ENCODE measurements around the gene TPO.

The TPO gene

GRCh38 chr2:1582891-1583341 lies 169.7 kb downstream of the TPO start:
- DNase-seq (ENCODE audit: low spot score): no peak
- in situ Hi-C loops (cut with MboI; ENCODE audit: low sequenced_read_pairs, unreplicated experiment): no loop called here

DNA sequence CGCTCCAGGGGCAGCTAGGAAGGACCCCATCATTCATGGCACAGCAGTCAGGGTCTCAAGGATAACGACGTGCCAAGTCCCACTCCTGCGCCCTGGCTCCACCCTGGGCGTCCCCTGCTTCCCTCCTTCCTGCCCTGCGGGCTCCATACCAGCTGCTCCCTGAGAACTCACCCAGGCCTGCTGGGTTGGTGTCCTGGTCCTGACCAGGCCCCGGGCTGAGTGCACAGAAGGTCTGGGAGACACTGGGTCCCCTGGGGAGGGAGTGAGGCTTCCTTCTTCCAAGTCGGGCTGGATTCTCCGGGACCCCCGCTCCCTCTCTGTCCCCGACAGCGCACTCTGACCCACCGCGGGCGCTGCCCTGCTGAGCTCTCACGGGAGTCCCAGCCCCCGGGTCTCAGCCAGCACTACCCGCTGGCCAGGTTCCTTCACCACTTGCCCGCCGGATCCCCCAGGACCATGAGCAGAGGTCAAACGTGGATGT lies 170.8 kb downstream of the TPO start:
- no peak for TF ChIP-seq CTCF (IDR thresholded peaks at IDR 0.05; ENCODE audit: borderline replicate concordance, control extremely low read depth, extremely low read depth, insufficient read depth, missing control alignments)
- in situ Hi-C loops (cut with MboI; ENCODE audit: low sequenced_read_pairs, unreplicated experiment): no loop called here
- no peak for DNase-seq (ENCODE audit: low spot score)

More at GRCh38 chr2:1582891-1583341, 169.7 kb downstream of the TPO start:
- no peak for TF ChIP-seq CTCF (IDR thresholded peaks at IDR 0.05; ENCODE audit: borderline replicate concordance, control extremely low read depth, extremely low read depth, insufficient read depth, missing control alignments)

- no peak for DNase-seq (ENCODE audit: low spot score)
- in situ Hi-C loops (cut with MboI; ENCODE audit: low sequenced_read_pairs, unreplicated experiment): no loop called here
- TF ChIP-seq CTCF (IDR thresholded peaks at IDR 0.05; ENCODE audit: borderline replicate concordance, control extremely low read depth, extremely low read depth, insufficient read depth, missing control alignments): no peak
Observed at GRCh38 chr2:1584691-1585485, 171.6 kb downstream of the TPO start.

- in situ Hi-C loops (cut with MboI; ENCODE audit: low sequenced_read_pairs, unreplicated experiment): no loop called here
- DNase-seq (ENCODE audit: low spot score): no peak
- no peak for TF ChIP-seq CTCF (IDR thresholded peaks at IDR 0.05; ENCODE audit: borderline replicate concordance, control extremely low read depth, extremely low read depth, insufficient read depth, missing control alignments)
Observed at GRCh38 chr2:1585635-1586034, 172.4 kb downstream of the TPO start.

DNA sequence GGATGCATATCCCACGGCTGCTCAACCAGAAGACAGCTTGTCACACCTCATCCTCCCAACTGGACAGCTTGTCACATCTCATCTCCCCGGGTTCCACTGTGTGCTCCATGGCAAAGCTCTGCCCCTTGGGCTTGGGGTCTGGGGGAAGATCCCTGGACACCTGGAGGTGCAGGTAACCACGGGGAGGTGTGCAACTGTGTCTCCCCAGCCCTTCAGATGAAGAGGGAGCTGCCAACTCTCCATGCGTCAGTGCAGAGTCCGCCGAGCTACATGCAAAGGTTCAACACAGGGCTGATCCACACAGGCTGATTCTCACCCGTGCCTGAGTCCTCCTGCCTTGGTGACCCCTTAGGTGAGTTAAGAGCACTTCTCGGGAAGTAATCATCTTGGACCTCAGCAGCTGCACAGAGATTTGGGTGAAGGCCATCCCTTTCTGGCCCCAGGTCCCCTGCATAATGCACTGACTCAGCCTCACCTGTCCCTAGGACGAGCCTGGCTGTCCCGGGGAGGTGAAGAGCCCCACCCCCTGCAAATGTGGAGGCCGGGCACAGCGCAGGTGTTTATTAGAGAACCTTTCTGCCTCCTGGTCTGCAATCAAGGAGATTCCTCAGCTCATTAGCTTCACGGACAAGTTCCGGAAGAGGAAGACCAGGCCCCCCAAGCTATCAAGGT lies 173.1 kb downstream of the TPO start:
- in situ Hi-C loops (cut with MboI; ENCODE audit: low sequenced_read_pairs, unreplicated experiment): no loop called here
- TF ChIP-seq CTCF (IDR thresholded peaks at IDR 0.05; ENCODE audit: borderline replicate concordance, control extremely low read depth, extremely low read depth, insufficient read depth, missing control alignments): no peak
- DNase-seq (ENCODE audit: low spot score): no peak

GRCh38 chr2:1586923-1587840 lies 173.9 kb downstream of the TPO start:
- in situ Hi-C loops (cut with MboI; ENCODE audit: low sequenced_read_pairs, unreplicated experiment): no loop called here
- no peak for DNase-seq (ENCODE audit: low spot score)
- no peak for TF ChIP-seq CTCF (IDR thresholded peaks at IDR 0.05; ENCODE audit: borderline replicate concordance, control extremely low read depth, extremely low read depth, insufficient read depth, missing control alignments)

All from GM13976 (cell line).